ENCODE data around the gene DLGAP1.

The DLGAP1 gene

GRCh38 chr18:3773303-3773702, 681.8 kb downstream of the DLGAP1 start:
- no peak for DNase-seq
- TF ChIP-seq GATA1 (IDR thresholded peaks at IDR 0.05; ENCODE audit: low read depth, low read length): no peak
- no peak for TF ChIP-seq POLR2A (IDR thresholded peaks at IDR 0.05; ENCODE audit: low read length)

- TF ChIP-seq POLR2A (IDR thresholded peaks at IDR 0.05; ENCODE audit: low read length) (no peak), GATA1 (IDR thresholded peaks at IDR 0.05; ENCODE audit: low read depth, low read length) (no peak)
- DNase-seq: peak; percentile 87 to 93
Observed at GRCh38 chr18:3771121-3771971, 683.8 kb downstream of the DLGAP1 start.

- DNase-seq: no peak
- TF ChIP-seq GATA1 (IDR thresholded peaks at IDR 0.05; ENCODE audit: low read depth, low read length): no peak
- TF ChIP-seq POLR2A (IDR thresholded peaks at IDR 0.05; ENCODE audit: low read length): no peak
Observed at GRCh38 chr18:3761266-3761665, 693.8 kb downstream of the DLGAP1 start.

- DNase-seq: no peak
- TF ChIP-seq GATA1 (IDR thresholded peaks at IDR 0.05; ENCODE audit: low read depth, low read length) (no peak), POLR2A (IDR thresholded peaks at IDR 0.05; ENCODE audit: low read length) (no peak)
Observed at GRCh38 chr18:3760741-3761140, 694.4 kb downstream of the DLGAP1 start.

DNA sequence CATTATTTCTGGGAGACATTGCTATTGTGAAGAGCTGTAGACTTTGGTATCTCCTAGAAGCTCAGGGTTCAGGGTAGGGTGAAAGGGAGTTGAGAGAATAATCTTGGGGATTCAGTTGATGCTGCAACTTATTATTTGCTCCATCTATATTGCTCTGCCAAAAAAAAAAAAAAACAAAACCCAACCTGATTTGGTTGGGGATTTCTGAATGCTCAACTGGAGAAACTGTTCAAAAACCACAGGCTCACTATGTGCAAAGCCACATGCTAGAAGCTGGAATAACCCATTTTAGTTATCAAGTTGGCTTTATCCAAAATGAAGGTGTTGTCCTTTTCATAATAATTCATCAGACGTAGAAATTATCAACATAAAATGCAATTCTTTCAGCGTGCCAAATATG, 696.0 kb downstream of the DLGAP1 start:
- DNase-seq: no peak
- TF ChIP-seq POLR2A (IDR thresholded peaks at IDR 0.05; ENCODE audit: low read length) (no peak), GATA1 (IDR thresholded peaks at IDR 0.05; ENCODE audit: low read depth, low read length) (no peak)

GRCh38 chr18:3758531-3758930, 696.6 kb downstream of the DLGAP1 start:
- TF ChIP-seq GATA1 (IDR thresholded peaks at IDR 0.05; ENCODE audit: low read depth, low read length) (no peak), POLR2A (IDR thresholded peaks at IDR 0.05; ENCODE audit: low read length) (no peak)
- DNase-seq: peak in 1 of 2 experiments; percentile 30

DNA sequence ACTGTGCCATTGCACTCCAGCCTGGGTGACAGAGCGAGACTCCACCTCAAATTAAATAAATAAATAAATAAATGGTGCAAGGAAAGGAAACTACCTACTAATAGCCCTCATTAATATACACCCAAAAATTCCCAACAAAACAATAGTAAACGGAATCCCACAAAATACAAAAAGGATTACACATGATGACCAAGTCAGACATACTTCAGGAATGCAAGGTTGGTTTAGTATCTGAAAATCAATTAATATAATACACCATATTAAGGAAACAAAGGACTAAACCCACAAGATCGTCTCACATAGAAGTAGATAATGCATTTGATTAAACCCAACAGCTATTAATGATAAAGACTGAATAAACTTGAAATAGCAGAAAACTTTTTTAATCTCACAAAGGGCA, 697.7 kb downstream of the DLGAP1 start:
- TF ChIP-seq GATA1 (IDR thresholded peaks at IDR 0.05; ENCODE audit: low read depth, low read length): no peak
- no peak for TF ChIP-seq POLR2A (IDR thresholded peaks at IDR 0.05; ENCODE audit: low read length)
- DNase-seq: no peak

- DNase-seq: no peak
- TF ChIP-seq POLR2A (IDR thresholded peaks at IDR 0.05; ENCODE audit: low read length) (no peak), GATA1 (IDR thresholded peaks at IDR 0.05; ENCODE audit: low read depth, low read length) (no peak)
Observed at GRCh38 chr18:3753106-3753505, 702.0 kb downstream of the DLGAP1 start.

DNA sequence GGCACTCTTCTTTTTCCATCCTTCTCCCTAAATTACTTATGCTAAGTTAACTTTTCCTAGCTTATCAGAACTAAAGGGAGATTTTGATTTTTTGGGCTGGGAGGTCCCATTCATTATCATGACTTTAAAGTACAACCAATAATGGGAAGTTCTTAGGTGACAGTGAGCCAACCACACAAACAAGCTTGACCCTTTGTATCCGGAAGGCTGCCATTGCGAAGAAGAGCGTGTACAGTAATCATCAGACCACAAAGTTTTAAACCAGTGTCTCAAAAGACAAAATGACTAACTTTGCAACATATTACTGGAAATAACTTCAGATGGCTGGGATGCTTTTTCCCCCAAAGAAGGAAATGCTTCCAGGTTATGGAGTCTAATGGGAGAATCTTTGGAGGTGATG, 707.0 kb downstream of the DLGAP1 start:
- TF ChIP-seq GATA1 (IDR thresholded peaks at IDR 0.05; ENCODE audit: low read depth, low read length): no peak
- no peak for TF ChIP-seq POLR2A (IDR thresholded peaks at IDR 0.05; ENCODE audit: low read length)
- no peak for DNase-seq

DNA sequence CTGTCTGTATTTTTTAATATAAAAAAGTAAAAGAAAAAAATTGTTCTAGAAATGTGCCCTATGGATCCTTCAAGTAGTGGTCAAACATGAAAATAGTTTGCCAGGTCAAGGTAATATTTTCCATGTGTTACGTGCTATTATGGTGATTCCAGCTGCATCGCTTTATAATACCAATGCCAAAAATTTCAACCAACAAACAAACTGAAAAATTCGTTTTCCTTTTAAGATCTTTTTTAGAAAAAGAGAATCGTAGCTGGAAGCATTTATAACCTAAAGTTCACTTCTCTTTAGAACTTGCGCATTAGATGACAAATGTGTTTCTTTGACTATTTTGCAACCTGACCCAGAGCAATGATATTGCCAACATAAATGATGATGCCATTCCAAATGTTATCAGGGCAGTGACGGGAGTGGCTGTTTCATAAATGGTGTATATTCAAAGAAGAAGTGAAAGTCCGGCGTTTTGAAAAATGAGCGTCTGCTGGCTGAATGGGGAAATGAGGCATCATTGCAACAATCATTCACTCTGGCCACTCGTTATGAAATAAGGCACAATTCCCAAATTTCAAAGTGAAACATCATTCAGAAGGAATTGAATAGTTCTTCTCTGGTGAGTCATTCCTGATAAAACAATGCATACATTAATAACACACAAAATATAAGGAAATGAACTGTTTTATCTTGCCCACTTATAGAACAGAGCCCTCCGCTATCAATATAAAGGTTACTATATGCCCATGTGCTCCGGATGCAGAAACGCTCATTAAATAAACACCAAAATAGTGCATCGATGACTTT, 707.7 kb downstream of the DLGAP1 start:
- TF ChIP-seq GATA1 (IDR thresholded peaks at IDR 0.05; ENCODE audit: low read depth, low read length) (no peak), POLR2A (IDR thresholded peaks at IDR 0.05; ENCODE audit: low read length) (no peak)
- DNase-seq: peak in 1 of 2 experiments; percentile 51

DNA sequence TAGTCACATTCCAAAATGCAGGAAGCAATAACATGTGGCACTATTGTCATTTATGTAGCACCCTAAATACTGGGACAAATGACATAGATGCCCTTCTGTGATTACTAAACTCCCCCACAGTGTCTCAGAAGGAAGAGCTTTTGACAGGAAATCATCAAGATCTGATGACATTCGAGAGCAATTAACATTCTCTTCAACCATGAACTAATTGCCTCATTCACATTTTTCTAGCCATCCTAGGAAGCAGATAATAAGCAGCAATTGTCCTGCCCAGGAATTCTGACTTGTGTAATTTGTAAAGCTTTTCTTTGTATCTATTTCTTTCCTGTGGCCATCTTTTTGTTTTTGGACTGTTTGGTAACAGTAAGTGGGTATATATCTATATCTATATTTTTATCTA, 712.6 kb downstream of the DLGAP1 start:
- DNase-seq: no peak
- TF ChIP-seq POLR2A (IDR thresholded peaks at IDR 0.05; ENCODE audit: low read length): no peak

- TF ChIP-seq POLR2A (IDR thresholded peaks at IDR 0.05; ENCODE audit: low read length) (no peak), GATA1 (IDR thresholded peaks at IDR 0.05; ENCODE audit: low read depth, low read length) (no peak)
- no peak for DNase-seq
Observed at GRCh38 chr18:3741333-3741732, 713.8 kb downstream of the DLGAP1 start.

GRCh38 chr18:3728704-3729437, 726.2 kb downstream of the DLGAP1 start:
- TF ChIP-seq POLR2A (IDR thresholded peaks at IDR 0.05; ENCODE audit: low read length) (no peak), GATA1 (IDR thresholded peaks at IDR 0.05; ENCODE audit: low read depth, low read length) (no peak)
- DNase-seq: no peak

DNA sequence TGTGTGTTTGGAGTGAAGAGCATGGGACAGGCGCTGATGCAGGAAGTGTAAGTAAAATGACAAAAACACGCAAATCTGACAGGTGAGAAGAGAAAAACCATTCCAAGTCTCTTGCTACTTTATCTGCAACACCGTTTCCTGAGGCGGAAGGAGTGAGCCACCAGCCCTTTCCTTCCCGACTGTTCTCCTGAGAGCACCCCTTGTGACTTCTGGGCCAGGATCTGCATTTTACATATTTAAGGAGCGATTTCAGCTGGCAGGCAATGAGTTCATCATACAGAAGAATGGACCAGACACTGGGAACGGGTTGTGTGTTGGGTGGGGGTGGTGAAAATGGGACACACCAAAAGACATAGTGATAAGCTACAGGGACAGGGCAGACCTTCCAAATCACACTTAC, 727.8 kb downstream of the DLGAP1 start:
- no peak for DNase-seq
- TF ChIP-seq POLR2A (IDR thresholded peaks at IDR 0.05; ENCODE audit: low read length) (no peak), GATA1 (IDR thresholded peaks at IDR 0.05; ENCODE audit: low read depth, low read length) (no peak)

Measured in erythroblast (primary cell).